Activated CD8-positive, alpha-beta T cell treated with anti-CD3 and anti-CD28 coated beads for 36 hours (primary cell): ENCODE measurements around the gene DNAI1. TPM values are rescaled to one million over a fixed set of nuclear protein-coding genes. Genes with fewer than 3 reads are reported as not detected.
"Not testable (repeated sequence)": the region's sequence is repeated elsewhere in the genome, so short reads cannot be mapped to it uniquely, and the experiment has no call there.

ENCODE experiments used
- ATAC-seq: fragments of 200-7000 bp; cut with Tn5 transposase; one replicate; pipeline ENCODE4 v1.10.0; 2021; ENCODE audit warnings: mild to moderate bottlenecking, moderate library complexity
- CTCF ChIA-PET: fragments of 350-600 bp; sonication (Branson Sonifier 250); formaldehyde crosslinking; loops from one replicate; lab custom pipeline; 2021; ENCODE audit warnings: antibody characterized with exemption; lab: Charles Lee
- POLR2A ChIA-PET: fragments of 350-600 bp; sonication (Branson Sonifier 250); formaldehyde crosslinking; loops from one replicate; lab custom pipeline; 2021; ENCODE audit warnings: antibody characterized with exemption; lab: Charles Lee
- DNase-seq: peaks from one replicate; pipeline ENCODE4 v3.0.0-alpha.2; 2020
- H3K27ac Mint-ChIP-seq: one replicate; pipeline ENCODE4 v1.8.0; 2021; ENCODE audit warnings: mild to moderate bottlenecking, mixed read lengths
- H3K27me3 Mint-ChIP-seq: one replicate; pipeline ENCODE4 v1.8.0; 2021; ENCODE audit warnings: mixed read lengths
- H3K36me3 Mint-ChIP-seq: one replicate; pipeline ENCODE4 v1.8.0; 2021; ENCODE audit warnings: low read depth, mixed read lengths
- H3K4me1 Mint-ChIP-seq: one replicate; pipeline ENCODE4 v1.8.0; 2021; ENCODE audit warnings: low read depth, mixed read lengths
- H3K4me3 Mint-ChIP-seq: one replicate; pipeline ENCODE4 v1.8.0; 2021; ENCODE audit warnings: mild to moderate bottlenecking, moderate library complexity, mixed read lengths
- H3K9me3 Mint-ChIP-seq: one replicate; pipeline ENCODE4 v1.8.0; 2021; ENCODE audit warnings: mixed read lengths
- CTCF ChIP-seq: fragments of 200-600 bp; IDR thresholded peaks from one replicate; pipeline ENCODE4 v1.8.0; 2022; ENCODE audit warnings: antibody characterized with exemption, mild to moderate bottlenecking
- intact Hi-C: fragments of 100-400 bp; cut with micrococcal nuclease; formaldehyde crosslinking; loops from one replicate; pipeline ENCODE4 v1.10.0; 2022
- total RNA-seq, 2 experiments: library from RNA; stranded (reverse); gene quantifications; one replicate each; pipeline ENCODE4 v1.2.3, GENCODE V29; 2021

DNAI1 gene
- total RNA-seq, 2 experiments from 2014 or later, result 0.18 TPM; not detected in 1

- Mint-ChIP-seq H3K4me1 (peaks cover 23% of the 10 kb centered on the region), H3K4me3 (no peak overlapping the region), H3K9me3 (no peaks in the 10 kb centered on the region), H3K27me3 (peaks cover 10% of the 10 kb centered on the region), H3K36me3 (no peaks in the 10 kb centered on the region), H3K27ac (no peak overlapping the region)
- ATAC-seq (no peak), DNase-seq (no peak)
- ChIA-PET CTCF (interaction anchor here (0.9 to 1.9 kb wide), 6 partner anchors 24 to 145 kb away, joined by 3 to 6 read pairs (median 4); no protein-coding TSS in a partner anchor), POLR2A (interaction anchor here (0.8 to 1.2 kb wide), 4 partner anchors 26 to 345 kb away, joined by 3 read pairs; partner anchors contain the start of genes DCTN3, SIGMAR1 and UBAP1)
- no peak for TF ChIP-seq CTCF
- intact Hi-C loops, result no loop called here
Observed at GRCh38 chr9:34524349-34524748, 65.7 kb downstream of the DNAI1 start.

- POLR2A ChIA-PET, result no interaction called here
- intact Hi-C loops, result no loop called here
- H3K27me3 Mint-ChIP-seq, result peaks cover 22% of the 10 kb centered on the region
- H3K36me3 Mint-ChIP-seq, result no peaks in the 10 kb centered on the region
- CTCF ChIA-PET, result no interaction called here
- no peak overlapping the region for H3K4me3 Mint-ChIP-seq
- no peaks in the 10 kb centered on the region for H3K9me3 Mint-ChIP-seq
- TF ChIP-seq CTCF, result no peak
- H3K27ac Mint-ChIP-seq, result no peak overlapping the region
- ATAC-seq (no peak), DNase-seq (no peak)
- H3K4me1 Mint-ChIP-seq, result peaks cover 23% of the 10 kb centered on the region
Observed at GRCh38 chr9:34526026-34526425, 67.4 kb downstream of the DNAI1 start.

- H3K36me3 Mint-ChIP-seq, ATAC-seq, CTCF ChIA-PET, H3K9me3 Mint-ChIP-seq, POLR2A ChIA-PET, DNase-seq, H3K4me3 Mint-ChIP-seq, H3K4me1 Mint-ChIP-seq, H3K27ac Mint-ChIP-seq, intact Hi-C loops: not testable (repeated sequence)
- H3K27me3 Mint-ChIP-seq, result peaks cover 34% of the 10 kb centered on the region
Observed at GRCh38 chr9:34532041-34532440, 73.4 kb downstream of the DNAI1 start.

GRCh38 chr9:34536685-34537084 is 78.1 kb downstream of the DNAI1 start:
- H3K4me3 Mint-ChIP-seq, result no peak overlapping the region
- no peak for TF ChIP-seq CTCF
- CTCF ChIA-PET, result interaction anchor here (1.2 to 1.3 kb wide), 2 partner anchors 10 to 36 kb away, joined by 3 read pairs; no protein-coding TSS in a partner anchor

GRCh38 chr9:34540827-34541226 is 82.2 kb downstream of the DNAI1 start:
- peaks cover 8% of the 10 kb centered on the region for H3K27me3 Mint-ChIP-seq
- POLR2A ChIA-PET, result no interaction called here
- ATAC-seq (no peak), DNase-seq (no peak)
- H3K36me3 Mint-ChIP-seq, result no peaks in the 10 kb centered on the region
- intact Hi-C loops, result no loop called here
- TF ChIP-seq CTCF, result no peak
- H3K4me1 Mint-ChIP-seq, result no peaks in the 10 kb centered on the region
- H3K4me3 Mint-ChIP-seq, result no peak overlapping the region
- CTCF ChIA-PET, result interaction anchor here (1.3 to 2.3 kb wide), 2 partner anchors 50 to 63 kb away, joined by 5 to 6 read pairs; no protein-coding TSS in a partner anchor
- no peaks in the 10 kb centered on the region for H3K9me3 Mint-ChIP-seq
- no peak overlapping the region for H3K27ac Mint-ChIP-seq

More at GRCh38 chr9:34536685-34537084, 78.1 kb downstream of the DNAI1 start:
- no peak for DNase-seq
- ATAC-seq, result no peak
- peaks cover 18% of the 10 kb centered on the region for H3K27me3 Mint-ChIP-seq
- no peaks in the 10 kb centered on the region for H3K4me1 Mint-ChIP-seq
- POLR2A ChIA-PET, result interaction anchor here (0.6 kb wide), 1 partner anchor 23 kb away, joined by 3 read pairs; no protein-coding TSS in a partner anchor
- no peak overlapping the region for H3K27ac Mint-ChIP-seq
- intact Hi-C loops, result no loop called here
- H3K9me3 Mint-ChIP-seq, result no peaks in the 10 kb centered on the region
- no peaks in the 10 kb centered on the region for H3K36me3 Mint-ChIP-seq
